HG03354 (cell line): ENCODE measurements around the gene ZNF790.

ENCODE experiments used
- ATAC-seq: cut with Tn5 transposase; IDR thresholded peaks from one replicate; pipeline ENCODE4 v1.9.1; 2021; ENCODE audit warnings: mild to moderate bottlenecking; ENCODE audit not compliant: unreplicated experiment, poor library complexity, severe bottlenecking

ZNF790 gene

GRCh38 chr19:36773223-36773579, 65.0 kb downstream of the ZNF790 start:
- no peak for ATAC-seq

- peak; percentile 93 for ATAC-seq
These were observed 65.6 kb downstream of the ZNF790 start, which contains the start of gene ZNF850 for GRCh38 chr19:36772311-36773222. Gene ZNF850, minus strand, starts transcription at chr19:36772807. Its CDS starts 10,201 bp downstream, at chr19:36762606.

GRCh38 chr19:36771261-36772231, 66.6 kb downstream of the ZNF790 start:
- ATAC-seq: no peak
